Adipose tissue (tissue), 3 donors: Measurements from ENCODE around the gene DARS1. TPM values are rescaled to one million over a fixed set of nuclear protein-coding genes. Genes with fewer than 3 reads are reported as not detected.
"Not testable (repeated sequence)": the region's sequence is repeated elsewhere in the genome, so short reads cannot be mapped to it uniquely, and the experiment has no call there.

Experiments
- H3K27ac ChIP-seq: one replicate; pipeline ENCODE4 v1.5.1; 2013; ENCODE audit warnings: low read depth, low read length
- WGBS, 3 donors: extraction: QIAGEN DNeasy Blood & Tissue Kit; methylation state at CpG; one replicate each; pipeline ENCODE4 v1.1.7; 2013; 5-methylcytosine and 5-hydroxymethylcytosine counted together
- polyA plus RNA-seq, 3 donors: library from polyadenylated mRNA; stranded (reverse); fragments of 200-250 nt; gene quantifications; one replicate each; pipeline ENCODE4 v1.2.3, GENCODE V29; 2013
- donor health status: healthy with polysubstance abuse.
- donor health status: Bipolar disorder and iron deficiency.
- donor health status: healthy.

Gene DARS1
- polyA plus RNA-seq, 3 donors, result 30.4 to 53.2 (median 43.9) TPM

DNA sequence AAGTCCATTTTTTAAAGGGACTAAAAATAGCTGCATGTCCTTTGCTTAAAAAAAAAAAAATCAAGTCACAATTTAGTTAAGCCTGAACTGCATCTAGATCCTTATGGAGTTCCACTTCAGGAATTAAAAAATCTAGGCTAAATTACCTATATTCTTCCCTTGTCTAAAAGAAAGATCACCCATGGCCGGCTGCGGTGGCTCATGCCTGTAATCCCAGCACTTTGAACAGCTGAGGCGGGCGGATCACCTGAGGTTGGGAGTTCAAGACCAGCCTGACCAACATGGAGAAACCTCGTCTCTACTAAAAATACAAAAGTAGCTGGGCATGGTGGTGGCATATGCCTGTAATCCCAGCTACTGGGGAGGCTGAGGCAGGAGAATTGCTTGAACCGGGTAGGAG, 26.5 kb downstream of the DARS1 start:
- H3K27ac ChIP-seq, result not testable (repeated sequence)
- 95 to 98% (median 96%) methylated on average over 6 of the region's 6 CpGs for WGBS, 3 donors

DNA sequence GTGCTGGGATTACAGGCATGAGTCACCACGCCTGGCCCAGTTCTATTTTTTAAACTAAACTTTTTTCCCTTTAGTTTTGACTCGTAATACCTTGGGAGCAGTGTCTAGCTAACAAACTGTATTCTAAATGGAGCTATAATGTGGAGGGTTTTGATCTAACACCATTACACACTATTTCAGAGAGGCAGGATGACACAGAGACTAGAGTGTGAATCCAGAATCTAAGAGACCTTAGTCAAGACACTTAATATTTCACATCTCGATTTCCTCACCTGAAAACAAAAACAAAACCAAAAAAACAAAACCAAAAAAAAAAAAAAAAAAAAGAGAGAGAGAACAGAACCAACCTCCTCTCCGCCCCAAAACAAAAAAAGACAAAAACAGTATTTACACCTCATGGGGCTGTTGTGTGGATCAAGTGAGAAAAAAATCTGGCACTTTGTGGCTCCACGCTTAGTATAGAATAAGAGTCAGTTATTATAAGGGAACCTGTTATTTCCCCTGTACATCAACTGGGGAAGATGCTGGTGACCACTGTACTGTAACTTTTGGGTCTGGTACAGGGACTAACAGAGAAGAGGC, 31.3 kb downstream of the DARS1 start:
- H3K27ac ChIP-seq, result no peak overlapping the region
- WGBS, 3 donors, result 86 to 96% (median 95%) methylated on average over 5 of the region's 5 CpGs

DNA sequence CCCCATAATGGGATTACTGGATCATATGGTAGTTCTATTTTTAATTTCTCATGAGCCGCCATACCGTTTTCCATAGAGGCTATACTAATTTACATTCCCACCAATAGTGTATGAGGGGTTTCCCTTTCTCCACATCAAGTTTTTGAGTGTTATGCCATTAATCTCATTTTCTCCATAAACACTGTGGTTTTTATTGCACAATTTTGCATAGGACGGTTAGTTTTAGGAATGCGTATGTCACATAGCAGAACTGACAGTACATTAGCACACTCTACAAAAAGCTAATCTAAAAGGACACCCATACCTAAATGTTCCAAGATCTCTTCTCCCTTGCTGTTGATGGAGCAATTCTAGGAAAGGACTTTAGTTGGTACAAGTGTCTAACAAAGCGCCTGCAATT, 32.5 kb downstream of the DARS1 start:
- WGBS, 3 donors, result 81 to 97% (median 84%) methylated on average over 5 of the region's 5 CpGs

DNA sequence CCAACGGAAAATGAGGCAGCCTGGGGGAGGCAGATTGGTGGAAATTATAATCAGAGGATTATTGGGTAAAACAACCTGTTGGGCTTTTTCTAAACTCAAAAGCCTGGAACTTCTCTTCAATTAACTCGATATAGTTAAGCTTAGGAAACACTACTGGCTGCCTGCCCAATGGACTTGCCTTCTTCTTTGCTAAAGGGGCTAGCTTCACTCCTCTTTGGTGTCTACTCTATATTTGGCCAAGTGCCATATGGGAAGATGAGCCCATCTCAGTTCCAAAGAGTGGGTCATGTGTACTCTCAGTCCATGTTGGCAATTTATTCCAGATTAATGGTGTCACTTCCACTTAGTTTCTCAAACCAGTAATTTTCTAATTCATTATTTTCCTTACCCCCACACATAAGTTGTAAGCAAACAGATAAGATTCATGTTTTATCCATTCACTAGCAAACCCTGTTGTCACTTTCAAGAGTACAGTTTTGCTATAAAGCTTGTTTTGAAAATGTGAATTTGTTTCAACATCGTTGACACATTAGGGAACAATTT, 34.3 kb downstream of the DARS1 start:
- WGBS, 3 donors, result 73 to 82% (median 76%) methylated on average over 3 of the region's 3 CpGs

More for the DNA sequence above, 32.5 kb downstream of the DARS1 start:
- no peak overlapping the region for H3K27ac ChIP-seq

DNA sequence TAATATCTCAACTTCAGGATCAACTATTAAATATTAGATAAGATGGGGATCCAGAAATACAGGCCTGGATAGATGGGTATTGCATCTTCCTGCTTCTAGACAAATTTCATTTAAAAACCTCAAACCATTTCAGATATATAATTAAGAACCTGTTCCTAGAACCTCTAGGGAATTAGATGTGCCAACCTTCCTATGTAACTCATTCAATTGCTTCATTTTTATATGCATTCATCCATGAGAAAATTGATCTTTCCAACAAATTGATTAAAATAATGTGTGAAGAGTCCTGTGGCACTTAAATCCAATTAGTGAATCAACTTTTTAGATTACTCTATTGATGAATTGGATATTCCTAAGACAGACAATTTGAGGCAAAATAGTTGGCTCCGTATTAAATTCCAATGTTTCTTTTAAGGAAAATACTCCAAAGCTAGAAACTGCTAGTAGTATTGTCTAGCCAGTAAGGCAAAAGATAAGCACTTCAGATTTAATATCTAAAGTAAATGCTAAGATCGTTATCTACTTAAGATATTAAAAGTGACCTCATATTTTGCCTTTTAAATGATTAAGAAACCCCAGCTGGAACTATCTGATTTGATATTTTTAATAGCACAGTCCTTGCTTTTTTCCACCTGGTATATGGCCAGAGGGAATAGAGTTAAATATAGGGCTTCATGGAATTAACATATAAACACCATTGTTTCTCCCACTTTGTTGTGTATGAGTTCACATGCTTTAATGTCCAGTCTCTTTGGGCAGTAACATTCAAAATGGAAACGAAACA, 35.8 kb downstream of the DARS1 start:
- no peak overlapping the region for H3K27ac ChIP-seq
- 70 to 79% (median 77%) methylated on average over 3 of the region's 3 CpGs for WGBS, 3 donors

More for the DNA sequence above, 34.3 kb downstream of the DARS1 start:
- no peak overlapping the region for H3K27ac ChIP-seq

DNA sequence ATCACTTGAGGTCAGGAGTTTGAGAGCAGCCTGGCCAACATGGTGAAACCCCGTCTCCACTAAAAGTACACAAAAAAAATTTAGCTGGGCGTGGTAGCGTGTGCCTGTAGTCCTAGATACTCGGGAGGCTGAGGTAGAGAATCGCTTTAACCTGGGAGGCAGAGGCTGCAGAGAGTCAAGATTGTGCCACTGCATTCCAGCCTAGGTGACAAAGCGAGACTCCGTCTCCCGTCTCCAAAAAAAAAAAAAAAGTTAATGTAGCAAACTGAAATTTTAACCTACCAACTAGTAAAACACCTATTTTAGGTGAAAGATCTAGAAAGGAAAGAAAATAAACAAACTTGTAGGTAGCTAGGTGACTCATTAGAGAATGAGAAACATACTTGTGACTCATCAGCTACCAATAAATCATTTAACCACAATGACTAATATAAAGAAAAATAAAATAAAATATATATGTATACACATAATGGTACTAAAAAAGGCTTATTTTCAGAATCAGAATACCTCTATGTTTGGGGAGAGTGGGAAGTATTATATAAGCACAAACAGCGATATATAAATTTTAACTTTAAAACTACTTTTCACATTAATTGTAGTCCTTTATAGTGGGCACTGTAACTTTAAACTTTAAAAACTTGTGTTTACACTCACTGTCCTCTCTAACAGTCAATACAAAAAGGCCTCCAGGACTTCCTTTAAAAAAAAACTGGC, 36.6 kb downstream of the DARS1 start:
- H3K27ac ChIP-seq, result no peak overlapping the region
- 86 to 89% (median 88%) methylated on average over 9 of the region's 9 CpGs for WGBS, 3 donors

DNA sequence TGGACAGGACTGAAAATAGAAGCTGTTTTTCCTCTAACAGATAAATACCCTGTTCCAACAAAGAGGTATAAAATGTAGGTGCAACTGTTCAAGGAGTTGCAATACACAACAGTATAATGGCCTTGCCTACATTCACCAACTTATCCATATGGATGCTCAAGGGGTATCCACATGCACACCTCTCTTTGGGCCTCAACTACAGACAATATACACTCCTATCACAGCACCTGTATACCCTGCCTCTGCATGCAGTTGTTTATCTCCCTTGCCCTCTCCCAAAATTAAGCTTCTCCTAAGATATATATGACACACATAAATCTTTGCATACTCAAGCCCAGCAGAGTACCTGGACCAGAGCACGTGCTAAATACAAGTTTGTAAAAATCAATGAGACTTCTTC, 37.3 kb downstream of the DARS1 start:
- no peak overlapping the region for H3K27ac ChIP-seq
- WGBS, 3 donors, result 86 to 97% (median 91%) methylated on average over 1 of the region's 1 CpG

DNA sequence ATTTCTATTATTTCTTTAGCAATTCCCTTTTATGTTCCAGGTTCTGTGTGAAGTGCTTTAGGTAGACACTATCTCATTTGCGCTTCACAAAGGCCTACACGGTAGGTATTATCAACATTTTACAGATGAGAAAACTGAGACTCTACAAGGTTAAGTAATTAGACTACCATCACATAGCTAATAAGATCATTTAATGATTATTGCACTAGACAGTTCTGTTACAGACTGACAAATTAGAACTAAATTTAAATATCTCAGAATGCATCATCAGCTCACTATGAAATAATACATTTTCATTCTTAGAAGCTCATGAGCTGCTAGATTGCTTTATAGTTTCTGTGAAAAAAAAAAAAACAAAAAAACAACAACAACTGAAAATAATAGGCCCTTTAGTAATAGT, 37.9 kb downstream of the DARS1 start:
- H3K27ac ChIP-seq, result no peak overlapping the region
- WGBS, 3 donors, result 95 to 98% (median 97%) methylated on average over 2 of the region's 2 CpGs

DNA sequence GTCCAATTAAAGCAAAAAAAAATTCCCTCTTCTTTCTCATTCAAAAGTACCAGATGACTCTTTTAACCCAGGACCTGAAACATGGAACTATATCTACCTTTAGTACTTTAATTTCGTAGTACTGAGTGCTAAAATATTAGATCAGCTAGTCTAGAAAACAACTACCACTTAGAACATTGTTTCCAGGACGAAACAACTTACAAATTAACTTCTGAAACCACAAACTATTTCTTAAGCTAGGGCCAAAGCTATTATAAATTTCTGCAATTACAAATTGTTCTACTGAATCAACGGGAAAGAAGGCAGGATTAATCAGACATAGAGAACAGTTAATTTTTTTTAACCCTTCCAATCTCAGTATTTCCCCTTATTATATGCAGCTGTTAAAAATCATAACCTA, 39.9 kb downstream of the DARS1 start:
- 70 to 83% (median 78%) methylated on average over 3 of the region's 3 CpGs for WGBS, 3 donors

DNA sequence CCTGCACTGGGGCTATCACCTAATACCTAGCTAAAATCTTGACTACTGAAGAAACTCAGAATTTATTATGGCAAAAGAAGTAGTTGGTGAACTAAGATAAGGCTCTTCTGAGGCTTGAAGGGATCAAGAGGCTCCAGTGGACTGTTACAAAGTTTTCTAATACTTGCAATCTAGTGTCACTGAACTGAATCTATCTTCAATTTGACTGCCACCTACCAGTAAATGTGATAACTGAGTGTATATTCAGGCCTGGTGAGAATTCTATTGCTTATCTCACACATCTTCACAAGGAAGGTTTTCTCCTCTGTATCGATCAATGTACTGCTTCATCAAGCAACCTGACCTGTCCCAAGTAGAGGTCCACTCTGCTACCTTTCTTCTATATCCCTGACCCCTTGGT, 40.8 kb downstream of the DARS1 start:
- 74 to 100% (median 100%) methylated on average over 1 of the region's 1 CpG for WGBS, 3 donors
- H3K27ac ChIP-seq, result no peak overlapping the region

More for the DNA sequence above, 39.9 kb downstream of the DARS1 start:
- H3K27ac ChIP-seq, result no peak overlapping the region

DNA sequence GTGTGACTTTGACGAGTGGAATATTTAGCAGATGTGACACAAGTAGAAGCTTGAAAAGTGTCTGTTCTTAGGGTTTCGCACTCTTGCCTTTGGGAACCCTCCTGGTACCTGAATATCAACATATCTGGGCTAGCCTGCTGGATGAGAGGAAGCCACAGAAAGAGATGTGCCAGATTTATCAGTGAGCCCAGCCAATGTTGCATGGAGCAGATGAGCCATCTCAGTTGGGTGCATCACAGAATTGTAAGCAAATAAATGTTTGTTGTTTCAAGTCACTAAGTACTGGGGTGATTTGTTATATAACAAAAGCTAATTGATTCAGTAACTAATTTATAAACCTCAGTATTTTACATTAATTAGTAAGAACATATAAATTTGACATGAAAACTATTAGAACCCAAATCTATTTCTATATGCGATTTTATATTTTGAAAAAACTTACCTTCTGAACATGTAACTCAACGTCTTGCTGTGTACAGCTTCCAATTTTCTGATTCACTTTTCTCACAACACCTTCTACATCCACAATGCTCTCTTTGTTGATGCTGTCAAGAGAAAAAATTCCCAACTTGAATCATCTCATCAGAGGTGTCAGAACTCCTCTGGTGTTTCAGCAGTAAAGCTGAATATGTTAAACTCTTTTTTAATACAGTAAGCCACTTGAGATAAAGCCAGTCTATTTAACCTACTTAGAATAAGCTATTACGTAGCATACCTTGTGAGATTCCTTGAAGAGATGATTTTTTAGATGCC, 42.3 kb downstream of the DARS1 start:
- H3K27ac ChIP-seq, result no peak overlapping the region
- 91 to 95% (median 94%) methylated on average over 5 of the region's 5 CpGs for WGBS, 3 donors

DNA sequence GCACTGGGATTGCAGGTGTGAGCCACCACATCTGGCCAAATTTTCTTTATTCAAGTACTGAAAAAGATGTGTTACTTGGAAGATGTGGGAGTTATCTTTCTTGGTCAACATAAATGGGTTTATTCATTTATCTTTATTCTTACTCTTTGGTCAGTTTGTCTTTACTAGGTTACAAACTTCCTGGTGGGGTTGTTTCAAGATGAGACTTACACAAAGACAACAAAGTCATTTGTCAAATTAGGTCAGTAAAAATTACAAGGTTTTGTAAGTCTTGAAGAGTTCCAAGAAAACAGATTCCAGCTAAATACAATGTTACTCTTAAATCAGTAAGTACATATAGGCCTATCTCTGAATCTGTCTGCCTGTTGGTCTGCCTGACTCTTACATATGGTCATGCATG, 48.9 kb downstream of the DARS1 start:
- H3K27ac ChIP-seq, result no peak overlapping the region

DNA sequence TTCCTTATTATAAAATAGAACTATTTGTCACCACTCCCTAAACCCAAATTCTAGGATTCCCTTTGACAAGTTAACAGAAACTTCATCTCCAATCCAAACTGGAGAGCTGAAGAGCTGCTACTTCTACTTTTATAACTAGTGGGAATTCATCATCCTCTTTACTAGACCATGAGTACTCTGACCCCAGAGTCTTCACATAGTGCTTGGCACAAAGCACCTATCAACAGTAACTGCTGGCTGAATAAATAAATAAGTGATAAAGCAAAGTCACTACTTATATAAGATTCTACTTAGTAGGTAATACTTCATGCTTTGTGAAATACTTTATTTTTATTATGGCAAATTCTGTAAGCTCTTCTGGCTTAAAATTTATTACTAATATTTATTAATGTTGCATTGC, 49.5 kb downstream of the DARS1 start:
- H3K27ac ChIP-seq, result no peak overlapping the region

DNA sequence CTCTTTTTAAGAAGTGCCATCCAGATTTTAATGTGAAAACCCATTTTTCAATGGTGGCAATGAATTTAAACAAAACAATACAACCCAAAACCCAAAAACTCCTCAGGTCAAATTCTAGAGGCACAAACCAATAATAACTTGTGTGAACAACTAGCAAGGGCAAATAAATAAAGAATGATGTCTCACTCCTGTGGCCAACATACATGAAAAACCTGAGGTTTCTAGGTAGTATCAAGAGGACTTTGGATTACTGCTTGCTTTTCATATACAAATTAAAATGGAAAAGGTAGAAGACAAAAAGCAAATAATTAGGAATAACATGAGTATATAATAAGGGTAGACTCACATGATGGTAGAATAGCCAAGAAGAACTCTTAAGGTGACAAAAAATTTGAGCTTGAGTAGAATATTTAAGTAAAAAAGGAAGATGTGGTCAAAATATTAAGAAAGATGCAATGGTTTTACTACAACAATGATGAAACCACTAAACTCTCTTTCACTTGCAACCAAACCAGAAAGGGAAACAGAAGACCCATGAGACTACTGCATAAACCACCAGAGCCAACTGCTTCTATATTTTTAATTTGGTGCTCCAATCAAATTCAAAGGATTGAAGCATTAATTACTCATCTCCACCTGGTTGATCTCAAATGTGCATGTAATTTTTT, 53.5 kb downstream of the DARS1 start:
- no peak overlapping the region for H3K27ac ChIP-seq

DNA sequence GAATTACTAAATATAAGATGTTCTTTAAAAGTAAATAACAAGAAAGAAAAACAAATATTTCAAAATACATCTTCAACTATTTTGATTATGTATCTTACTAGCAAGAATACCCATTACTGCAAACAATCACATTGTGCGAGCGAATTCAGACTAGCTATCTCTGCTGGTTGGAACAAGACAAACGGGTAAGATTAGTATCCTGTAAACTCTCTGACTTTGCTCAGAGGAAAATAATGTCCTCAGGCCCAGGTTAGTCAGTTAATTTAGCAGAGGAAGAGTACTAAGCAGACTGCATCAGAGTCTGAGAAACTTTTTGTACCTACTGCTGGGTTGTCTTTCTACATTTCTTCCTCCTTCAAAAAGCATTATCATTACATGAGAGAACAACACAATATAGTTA, 58.8 kb downstream of the DARS1 start:
- H3K27ac ChIP-seq, result no peak overlapping the region
- 82 to 97% (median 94%) methylated on average over 3 of the region's 3 CpGs for WGBS, 3 donors

DNA sequence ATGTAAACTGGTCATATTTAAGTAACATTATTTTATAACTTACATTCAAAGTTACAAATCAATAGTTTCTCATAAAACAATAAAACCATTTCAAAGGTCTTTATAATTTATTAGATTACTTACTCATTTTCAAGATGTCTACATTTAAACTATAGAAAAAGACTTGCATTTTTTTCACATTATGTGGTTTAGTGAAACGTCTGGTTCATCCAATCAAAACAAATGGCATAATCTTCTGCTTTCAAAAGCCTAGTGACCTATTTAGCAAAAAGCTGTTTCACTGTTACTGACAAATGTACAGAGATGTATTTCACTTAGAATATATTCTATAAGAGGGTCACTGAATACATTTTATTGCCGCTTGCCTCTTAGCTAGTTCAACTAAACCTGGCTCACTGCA, 59.9 kb downstream of the DARS1 start:
- 70 to 83% (median 73%) methylated on average over 2 of the region's 2 CpGs for WGBS, 3 donors

DNA sequence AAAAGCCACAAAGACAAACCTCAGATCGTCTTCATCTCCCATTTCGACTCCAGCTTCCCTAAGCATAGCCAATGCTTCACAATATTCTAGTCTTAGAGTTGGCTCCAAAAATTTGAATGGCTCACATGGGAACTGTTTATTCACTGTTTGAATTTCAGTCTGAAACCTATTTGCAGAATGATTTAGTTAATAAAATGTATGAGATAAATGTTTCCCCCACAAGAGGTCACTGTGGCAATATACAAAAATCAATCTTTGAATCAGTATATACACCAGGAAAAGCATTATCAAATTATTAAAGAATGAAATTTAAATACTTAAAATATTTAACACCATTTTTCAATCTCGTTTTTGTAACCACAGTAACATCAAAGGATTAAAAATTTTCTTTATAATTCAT, 69.2 kb downstream of the DARS1 start:
- WGBS, 3 donors, result 39 to 52% (median 48%) methylated on average over 3 of the region's 3 CpGs
- H3K27ac ChIP-seq, result no peak overlapping the region

More for the DNA sequence above, 59.9 kb downstream of the DARS1 start:
- no peak overlapping the region for H3K27ac ChIP-seq

DNA sequence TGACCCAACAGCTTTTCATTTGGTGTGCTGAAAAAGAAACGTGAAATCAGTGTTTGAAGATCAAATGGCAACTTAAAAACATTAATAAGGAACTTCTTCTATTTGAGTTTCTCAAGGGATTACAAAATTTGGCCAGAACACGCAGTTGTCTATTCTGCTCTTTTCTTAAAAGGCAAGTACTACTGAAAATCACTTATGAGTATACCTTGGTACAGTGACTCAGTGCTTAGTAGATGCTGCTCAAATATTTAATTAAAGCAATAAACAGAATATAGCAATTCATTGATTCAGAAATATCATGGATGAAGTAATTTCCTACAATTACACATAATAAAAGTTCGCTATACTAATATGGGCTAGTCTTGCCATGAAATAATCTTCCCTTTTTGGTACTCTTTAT, 70.9 kb downstream of the DARS1 start:
- no peak overlapping the region for H3K27ac ChIP-seq
- WGBS, 3 donors, result 46 to 74% (median 51%) methylated on average over 3 of the region's 3 CpGs
